Measurements from ENCODE around the gene PKNOX1.
"Not testable (repeated sequence)": the region's sequence is repeated elsewhere in the genome, so short reads cannot be mapped to it uniquely, and the experiment has no call there.

The PKNOX1 gene
- 10.3 to 20.3 (median 17.7) reads per million in 4 donors for total RNA-seq

GRCh38 chr21:42973991-42974831, at the start of gene PKNOX1:
TSS of gene PKNOX1 (plus strand) at chr21:42974562. CDS start at chr21:43004382, 29,820 bp downstream.
- DNase-seq: peak; percentile 98 to 100 (median 99)

- no peak for DNase-seq
Observed at GRCh38 chr21:42925114-42925926, 49.0 kb upstream of the PKNOX1 start, which contains the start of gene ERVH48-1. TSS of gene ERVH48-1 (minus strand) at chr21:42925630. CDS start at chr21:42919006, 6,624 bp downstream.

GRCh38 chr21:42927474-42928200, 46.7 kb upstream of the PKNOX1 start:
- DNase-seq: not testable (repeated sequence)

- no peak for DNase-seq
Observed at GRCh38 chr21:42929969-42930368, 44.4 kb upstream of the PKNOX1 start.

- no peak for DNase-seq
Observed at GRCh38 chr21:42931560-42932235, 42.7 kb upstream of the PKNOX1 start.

GRCh38 chr21:42932378-42933136, 41.8 kb upstream of the PKNOX1 start:
- DNase-seq: not testable (repeated sequence)

- not testable (repeated sequence) for DNase-seq
Observed at GRCh38 chr21:42933137-42933970, 41.0 kb upstream of the PKNOX1 start.

GRCh38 chr21:42933973-42934372, 40.4 kb upstream of the PKNOX1 start:
- not testable (repeated sequence) for DNase-seq

GRCh38 chr21:42936360-42936759, 38.0 kb upstream of the PKNOX1 start:
- DNase-seq: not testable (repeated sequence)

- not testable (repeated sequence) for DNase-seq
Observed at GRCh38 chr21:42937034-42937940, 37.1 kb upstream of the PKNOX1 start.

- DNase-seq: no peak
Observed at GRCh38 chr21:42937960-42938605, 36.3 kb upstream of the PKNOX1 start.

GRCh38 chr21:42938606-42938995, 35.8 kb upstream of the PKNOX1 start:
- not testable (repeated sequence) for DNase-seq

GRCh38 chr21:42939582-42940413, 34.6 kb upstream of the PKNOX1 start:
- DNase-seq: no peak

- DNase-seq: no peak
Observed at GRCh38 chr21:42941696-42942085, 32.7 kb upstream of the PKNOX1 start.

- DNase-seq: no peak
Observed at GRCh38 chr21:42942244-42942643, 32.1 kb upstream of the PKNOX1 start.

- DNase-seq: not testable (repeated sequence)
Observed at GRCh38 chr21:42949094-42949755, 25.1 kb upstream of the PKNOX1 start.

- not testable (repeated sequence) for DNase-seq
Observed at GRCh38 chr21:42951193-42951592, 23.2 kb upstream of the PKNOX1 start.

Data from T-helper 1 cell (primary cell).